HCT116 (cell line): ENCODE measurements around the gene SPIRE1. TPM values are rescaled to one million over a fixed set of nuclear protein-coding genes. Genes with fewer than 3 reads are reported as not detected.

ENCODE experiments used
- ATAC-seq: fragments of 200-7000 bp; cut with Tn5 transposase; 2 replicates; pipeline ENCODE4 v1.9.1; 2020; ENCODE audit warnings: mild to moderate bottlenecking, moderate library complexity
- BruUV-seq: library from RNA; stranded (reverse); fragments of 400-500 nt; replicated peaks from 2 replicates; lab custom pipeline; 2021; lab: Mats Ljungman, UMichigan
- CTCF ChIA-PET: fragments of 300-600 bp; sonication (Branson Sonifier 250); formaldehyde crosslinking; loops from one replicate; lab custom pipeline; 2021; ENCODE audit warnings: antibody characterized with exemption; lab: Charles Lee
- POLR2A ChIA-PET: fragments of 300-600, 350-600 bp; sonication (Branson Sonifier 250); formaldehyde crosslinking; loops from one replicate; lab custom pipeline; 2021; ENCODE audit warnings: antibody characterized with exemption; lab: Charles Lee
- RAD21 ChIA-PET, 2 experiments: fragments of 300-600 bp; sonication (Branson Sonifier 250); formaldehyde crosslinking; loops; one replicate each; lab custom pipeline; 2023; ENCODE audit warnings: low total read pairs in 2 of 2; ENCODE audit not compliant: uncharacterized antibody in 2 of 2, unreplicated experiment in 2 of 2, low non-redundant PET in 1 of 2; lab: Charles Lee
- DNase-seq: peaks from one replicate; pipeline ENCODE4 v3.0.0-alpha.2; 2010; ENCODE audit warnings: low read depth, low spot score
- H2AFZ ChIP-seq: fragments of 200-600 bp; shearing (Covaris generic), sonication (generic); 2 replicates; pipeline ENCODE4 v1.6.1; 2017; ENCODE audit warnings: low read depth, mixed run types, mixed read lengths, antibody characterized with exemption, low read length; ENCODE audit not compliant: poor library complexity, severe bottlenecking
- H3K27ac ChIP-seq: 2 replicates; pipeline ENCODE4 v1.5.1; 2012; ENCODE audit warnings: low read depth, low read length
- H3K27me3 ChIP-seq: fragments of 200-600 bp; sonication (generic); 2 replicates; pipeline ENCODE4 v1.6.1; 2016; ENCODE audit warnings: mixed run types, low read length, mixed read lengths; ENCODE audit not compliant: insufficient read depth
- H3K36me3 ChIP-seq, 2 experiments: fragments of 200-500 bp in 1 of 2; fragments of 200-600 bp in 1 of 2; sonication (Bioruptor generic) in 1 of 2; sonication (generic) in 1 of 2; 2 replicates each; pipeline versions ENCODE4 v1.5.1 to v1.6.1; 2014 to 2016; ENCODE audit warnings: low read length in 2 of 2, inconsistent platforms in 1 of 2, mixed read lengths in 1 of 2, mixed run types in 1 of 2; ENCODE audit not compliant: insufficient read depth in 2 of 2, control insufficient read depth in 1 of 2
- H3K4me1 ChIP-seq, 2 experiments: fragments of 200-600 bp in 1 of 2; sonication (generic) in 1 of 2; 2 replicates each; pipeline versions ENCODE4 v1.5.1 to v1.6.1; 2012 to 2017; ENCODE audit warnings: low read length in 2 of 2, inconsistent platforms in 1 of 2, mild to moderate bottlenecking in 1 of 2, mixed read lengths in 1 of 2, mixed run types in 1 of 2, moderate library complexity in 1 of 2; ENCODE audit not compliant: insufficient read depth in 2 of 2, control insufficient read depth in 1 of 2
- H3K4me2 ChIP-seq: fragments of 200-600 bp; sonication (generic); 2 replicates; pipeline ENCODE4 v1.6.1; 2017; ENCODE audit warnings: mixed run types, low read length, mixed read lengths
- H3K4me3 ChIP-seq, 2 experiments: fragments of 200-600 bp in 1 of 2; sonication (generic) in 1 of 2; replicated peaks in 1 of 2; 2 replicates each; pipeline ENCODE4 v1.5.1; 2011 to 2016; ENCODE audit warnings: low read length in 2 of 2, control low read depth in 1 of 2, low read depth in 1 of 2, mild to moderate bottlenecking in 1 of 2, mixed read lengths in 1 of 2, mixed run types in 1 of 2
- H3K79me2 ChIP-seq: fragments of 200-600 bp; sonication (generic); 2 replicates; pipeline ENCODE4 v1.6.1; 2017; ENCODE audit warnings: mild to moderate bottlenecking, mixed run types, low read length, moderate library complexity, mixed read lengths; ENCODE audit not compliant: insufficient read depth
- H3K9ac ChIP-seq: fragments of 200-600 bp; sonication (generic); 2 replicates; pipeline ENCODE4 v1.6.1; 2016; ENCODE audit warnings: low read length, mixed read lengths
- H3K9me2 ChIP-seq: fragments of 200-600 bp; sonication (generic), shearing (Covaris generic); 2 replicates; pipeline ENCODE4 v1.6.1; 2017; ENCODE audit warnings: mixed run types, mild to moderate bottlenecking, moderate library complexity; ENCODE audit not compliant: insufficient read depth
- H3K9me3 ChIP-seq, 2 experiments: fragments of 200-500 bp in 1 of 2; fragments of 200-600 bp in 1 of 2; sonication (Bioruptor generic) in 1 of 2; sonication (generic) in 1 of 2; 2 replicates each; pipeline ENCODE4 v1.6.1; 2014 to 2017; ENCODE audit warnings: low read length in 2 of 2, mixed read lengths in 2 of 2, inconsistent platforms in 1 of 2, low read depth in 1 of 2, mild to moderate bottlenecking in 1 of 2, mixed run types in 1 of 2, moderate library complexity in 1 of 2; ENCODE audit not compliant: control insufficient read depth in 1 of 2, insufficient read depth in 1 of 2
- H4K20me1 ChIP-seq: fragments of 200-600 bp; sonication (generic), shearing (Covaris generic); 2 replicates; pipeline ENCODE4 v1.6.1; 2017; ENCODE audit warnings: mixed run types, mild to moderate bottlenecking, moderate library complexity; ENCODE audit not compliant: insufficient read depth
- CEBPB ChIP-seq: IDR thresholded peaks from 2 replicates; pipeline ENCODE4 v1.6.1; 2012; ENCODE audit warnings: low read depth
- EGR1 ChIP-seq: IDR thresholded peaks from 2 replicates; pipeline ENCODE4 v1.6.1; 2012; ENCODE audit warnings: low read depth
- EZH2 ChIP-seq: fragments of 200-600 bp; sonication (generic); IDR thresholded peaks from 2 replicates; pipeline ENCODE4 v1.6.1; 2017; ENCODE audit warnings: antibody characterized with exemption, mixed run types
- EZH2phosphoT487 ChIP-seq: fragments of 200-600 bp; IDR thresholded peaks from 2 replicates; pipeline ENCODE4 v1.6.1; 2018; ENCODE audit warnings: antibody characterized with exemption, borderline replicate concordance
- JUND ChIP-seq: IDR thresholded peaks from 2 replicates; pipeline ENCODE4 v1.6.1; 2012
- POLR2AphosphoS5 ChIP-seq: IDR thresholded peaks from 2 replicates; pipeline ENCODE4 v1.6.1; 2011; ENCODE audit warnings: mild to moderate bottlenecking, low read depth, low read length, moderate library complexity
- RAD21 ChIP-seq: IDR thresholded peaks from 2 replicates; pipeline ENCODE4 v1.6.1; 2012; ENCODE audit warnings: low read depth, mild to moderate bottlenecking
- REST ChIP-seq: IDR thresholded peaks from 2 replicates; pipeline ENCODE4 v1.6.1; 2012; ENCODE audit warnings: low read depth
- SRF ChIP-seq: IDR thresholded peaks from 2 replicates; pipeline ENCODE4 v1.6.1; 2012; ENCODE audit warnings: low read depth
- YY1 ChIP-seq: IDR thresholded peaks from 2 replicates; pipeline ENCODE4 v1.6.1; 2011; ENCODE audit warnings: low read length, low read depth, moderate library complexity, mild to moderate bottlenecking; ENCODE audit not compliant: insufficient replicate concordance; ENCODE audit errors: extremely low read depth
- ZBTB33 ChIP-seq: IDR thresholded peaks from 2 replicates; pipeline ENCODE4 v1.6.1; 2011; ENCODE audit warnings: mild to moderate bottlenecking, low read length, moderate library complexity; ENCODE audit not compliant: insufficient replicate concordance; ENCODE audit errors: extremely low read depth
- ZNF274 ChIP-seq: fragments of 200-500 bp; sonication (Bioruptor generic); IDR thresholded peaks from 2 replicates; pipeline ENCODE4 v1.6.1; 2014; ENCODE audit warnings: mild to moderate bottlenecking, low read depth, low read length, inconsistent platforms
- intact Hi-C: fragments of 100-400 bp; cut with micrococcal nuclease; formaldehyde crosslinking; loops from 2 replicates; pipeline ENCODE4 v1.10.0; 2022
- total RNA-seq: library from RNA; stranded (reverse); gene quantifications from one replicate; pipeline ENCODE4 v1.2.1, GENCODE V29; 2021; ENCODE audit not compliant: unreplicated experiment

SPIRE1 gene
- total RNA-seq, 1 experiment from 2014 or later: 26.6 TPM

GRCh38 chr18:12424252-12424651 lies 233.7 kb downstream of the SPIRE1 start:
- no TSS peak for BruUV-seq
- intact Hi-C loops: no loop called here
- Histone ChIP-seq H3K4me3 (no peak overlapping the region), H4K20me1 (no peaks in the 10 kb centered on the region), H3K4me2 (no peak overlapping the region), H3K9ac (no peak overlapping the region), H3K27ac (no peak overlapping the region), H2AFZ (no peak overlapping the region), H3K4me1 (peaks cover 2 to 6% of the 10 kb centered on the region in 2 experiments; a peak in 1 of 4 replicates), H3K79me2 (no peaks in the 10 kb centered on the region), H3K27me3 (no peaks in the 10 kb centered on the region), H3K36me3 (peaks cover 0 to 2% of the 10 kb centered on the region in 2 experiments; a peak in 1 of 4 replicates), H3K9me3 (no peaks in the 10 kb centered on the region), H3K9me2 (no peaks in the 10 kb centered on the region)
- ATAC-seq (no peak), DNase-seq (no peak)
- no peak for TF ChIP-seq EZH2
- TF ChIP-seq RAD21: no peak
- no peak for TF ChIP-seq EZH2phosphoT487
- ChIA-PET RAD21 (no interaction called here), POLR2A (interaction anchor here (0.9 kb wide), 1 partner anchor 17 kb away, joined by 3 read pairs; the partner anchor contains the start of gene PRELID3A), CTCF (no interaction called here)

- H3K27ac ChIP-seq: no peak overlapping the region
- H2AFZ ChIP-seq: no peak overlapping the region
- H3K4me3 ChIP-seq: no peak overlapping the region
- ChIA-PET POLR2A (interaction anchor here (0.9 kb wide), 1 partner anchor 16 kb away, joined by 3 read pairs; the partner anchor contains the start of gene PRELID3A), CTCF (interaction anchor here (1.6 to 1.8 kb wide), 2 partner anchors 11 to 236 kb away, joined by 5 to 7 read pairs; no protein-coding TSS in a partner anchor), RAD21 (no interaction called here)
- H3K4me1 ChIP-seq: peaks cover 2 to 6% of the 10 kb centered on the region in 2 experiments; a peak in 1 of 4 replicates
- no peaks in the 10 kb centered on the region for H3K9me3 ChIP-seq
- H3K79me2 ChIP-seq: 0 out of 2 replicates have a peak, but pooled peaks cover under 1% of the 10 kb centered on the region
- H3K4me2 ChIP-seq: no peak overlapping the region
- H3K9ac ChIP-seq: no peak overlapping the region
- no peak for ATAC-seq
- intact Hi-C loops: loop anchor here (2.0 kb wide), 2 partner anchors 33 to 235 kb away; partner anchors contain the start of gene SPIRE1
- no TSS peak for BruUV-seq
- H3K27me3 ChIP-seq: no peaks in the 10 kb centered on the region
- H3K9me2 ChIP-seq: no peaks in the 10 kb centered on the region
- peaks cover 0 to 2% of the 10 kb centered on the region in 2 experiments; a peak in 1 of 4 replicates for H3K36me3 ChIP-seq
- no peaks in the 10 kb centered on the region for H4K20me1 ChIP-seq
- DNase-seq: no peak
- TF ChIP-seq EGR1 (no peak), SRF (no peak), REST (no peak), ZNF274 (no peak), POLR2AphosphoS5 (no peak), CEBPB (no peak), RAD21 (no peak), YY1 (no peak), ZBTB33 (no peak), JUND (no peak)
These were observed 234.1 kb downstream of the SPIRE1 start for GRCh38 chr18:12423820-12424219.
